DMS114 treated with DMSO at 0.1 percent for 48 hours (cell line): Measurements from ENCODE around the gene VPS13D.
"Not testable (repeated sequence)": the region's sequence is repeated elsewhere in the genome, so short reads cannot be mapped to it uniquely, and the experiment has no call there.

Source experiments
- DNase-seq: peaks from one replicate; lab custom pipeline; 2025; ENCODE audit not compliant: unreplicated experiment; lab: John Stamatoyannopoulos, UW

The VPS13D gene

GRCh38 chr1:12530462-12531178, 300.8 kb downstream of the VPS13D start:
- DNase-seq: no peak

- DNase-seq: no peak
These were observed 301.3 kb downstream of the VPS13D start for GRCh38 chr1:12531179-12531499.

GRCh38 chr1:12532405-12533315, 302.8 kb downstream of the VPS13D start:
- DNase-seq: no peak

GRCh38 chr1:12536023-12536639, 306.3 kb downstream of the VPS13D start:
- DNase-seq: no peak

- no peak for DNase-seq
These were observed 307.5 kb downstream of the VPS13D start for GRCh38 chr1:12537294-12537693.

- DNase-seq: no peak
These were observed 308.2 kb downstream of the VPS13D start for GRCh38 chr1:12537906-12538461.

GRCh38 chr1:12538536-12538935, 308.7 kb downstream of the VPS13D start:
- DNase-seq: not testable (repeated sequence)

- DNase-seq: no peak
These were observed 309.5 kb downstream of the VPS13D start for GRCh38 chr1:12539320-12539704.

- DNase-seq: no peak
These were observed 310.1 kb downstream of the VPS13D start for GRCh38 chr1:12539705-12540579.

GRCh38 chr1:12540580-12541273, 310.9 kb downstream of the VPS13D start:
- DNase-seq: no peak

- no peak for DNase-seq
These were observed 311.7 kb downstream of the VPS13D start for GRCh38 chr1:12541274-12542137.

GRCh38 chr1:12542138-12542465, 312.3 kb downstream of the VPS13D start:
- no peak for DNase-seq

- no peak for DNase-seq
These were observed 313.1 kb downstream of the VPS13D start for GRCh38 chr1:12542616-12543592.

GRCh38 chr1:12543740-12544154, 313.9 kb downstream of the VPS13D start:
- DNase-seq: no peak

- DNase-seq: no peak
These were observed 314.5 kb downstream of the VPS13D start for GRCh38 chr1:12544357-12544756.

- DNase-seq: no peak
These were observed 315.2 kb downstream of the VPS13D start for GRCh38 chr1:12544992-12545391.

GRCh38 chr1:12546771-12547585, 317.1 kb downstream of the VPS13D start:
- DNase-seq: no peak
